Activated CD8-positive, alpha-beta memory T cell treated with anti-CD3 and anti-CD28 coated beads, Interleukin-2, amount 50 U/mL, for 4 hours (primary cell): Measurements from ENCODE around the gene TOMM6.
"Not testable (repeated sequence)": the region's sequence is repeated elsewhere in the genome, so short reads cannot be mapped to it uniquely, and the experiment has no call there.

ENCODE experiments used
- DNase-seq: peaks from one replicate; pipeline ENCODE4 v3.0.0-alpha.2; 2020

TOMM6 gene

DNA sequence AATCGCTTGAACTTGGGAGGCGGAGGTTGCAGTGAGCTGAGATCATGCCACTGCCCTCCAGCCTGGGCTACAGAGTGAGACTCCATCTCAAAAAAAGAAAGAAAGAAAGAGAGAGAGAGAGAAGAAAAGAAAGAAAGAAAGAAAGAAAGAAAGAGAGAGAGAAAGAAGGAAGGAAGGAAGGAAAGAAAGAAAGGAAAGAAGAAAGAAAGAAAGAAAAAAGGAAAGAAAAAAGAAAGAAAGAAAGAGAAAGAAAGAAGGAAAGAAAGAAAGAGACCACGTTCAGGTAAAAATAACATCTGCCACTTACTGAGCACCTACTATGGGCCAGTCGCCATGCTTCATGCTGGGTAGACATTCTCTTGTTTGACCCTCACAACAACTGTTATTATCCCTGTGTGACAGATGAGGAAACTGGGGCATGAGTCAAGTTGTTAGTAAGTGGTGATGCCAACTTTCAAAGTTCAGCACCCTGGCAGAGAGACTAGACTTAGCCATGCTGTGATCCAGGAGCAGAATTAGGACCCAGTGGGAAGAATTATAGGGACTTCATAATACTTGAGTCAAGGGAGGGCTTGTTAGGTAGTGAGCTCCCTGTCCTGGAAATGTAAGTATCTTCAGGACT lies 21.3 kb upstream of the TOMM6 start:
- DNase-seq, result not testable (repeated sequence)

DNA sequence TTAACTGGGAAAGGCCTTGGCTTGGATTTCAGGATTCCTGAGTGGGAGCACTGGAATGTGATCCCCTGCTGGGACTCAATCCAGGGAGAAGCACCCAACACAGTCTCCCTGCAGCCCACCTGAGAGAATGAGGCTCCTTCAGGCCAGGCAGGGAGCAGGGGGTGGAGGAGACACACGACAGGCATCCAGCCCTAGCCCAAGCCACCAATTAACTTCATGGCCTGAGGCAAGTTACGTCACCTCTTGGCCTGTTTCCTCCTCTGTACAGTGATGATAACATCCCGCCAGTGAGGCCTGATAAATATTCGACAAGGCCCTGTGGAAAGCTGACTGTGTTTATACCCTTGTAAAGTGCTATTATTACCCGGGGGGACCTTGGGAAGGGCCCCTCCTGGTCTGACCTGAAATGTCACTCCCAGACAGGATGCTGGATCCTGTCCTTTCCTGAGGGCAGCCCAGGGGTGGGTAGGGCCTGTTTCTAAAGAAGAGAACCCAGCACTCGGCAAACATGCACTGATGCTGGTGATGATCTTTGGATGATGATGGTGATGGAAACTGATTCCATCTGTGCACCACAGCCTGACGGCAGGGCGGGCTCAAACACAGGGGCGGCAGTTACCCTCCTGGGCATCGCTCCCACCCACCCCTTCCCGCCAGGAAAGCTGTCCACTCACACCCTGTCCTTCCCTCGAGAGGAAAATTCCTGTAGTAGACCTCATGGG lies 20.2 kb upstream of the TOMM6 start:
- DNase-seq, result no peak

DNA sequence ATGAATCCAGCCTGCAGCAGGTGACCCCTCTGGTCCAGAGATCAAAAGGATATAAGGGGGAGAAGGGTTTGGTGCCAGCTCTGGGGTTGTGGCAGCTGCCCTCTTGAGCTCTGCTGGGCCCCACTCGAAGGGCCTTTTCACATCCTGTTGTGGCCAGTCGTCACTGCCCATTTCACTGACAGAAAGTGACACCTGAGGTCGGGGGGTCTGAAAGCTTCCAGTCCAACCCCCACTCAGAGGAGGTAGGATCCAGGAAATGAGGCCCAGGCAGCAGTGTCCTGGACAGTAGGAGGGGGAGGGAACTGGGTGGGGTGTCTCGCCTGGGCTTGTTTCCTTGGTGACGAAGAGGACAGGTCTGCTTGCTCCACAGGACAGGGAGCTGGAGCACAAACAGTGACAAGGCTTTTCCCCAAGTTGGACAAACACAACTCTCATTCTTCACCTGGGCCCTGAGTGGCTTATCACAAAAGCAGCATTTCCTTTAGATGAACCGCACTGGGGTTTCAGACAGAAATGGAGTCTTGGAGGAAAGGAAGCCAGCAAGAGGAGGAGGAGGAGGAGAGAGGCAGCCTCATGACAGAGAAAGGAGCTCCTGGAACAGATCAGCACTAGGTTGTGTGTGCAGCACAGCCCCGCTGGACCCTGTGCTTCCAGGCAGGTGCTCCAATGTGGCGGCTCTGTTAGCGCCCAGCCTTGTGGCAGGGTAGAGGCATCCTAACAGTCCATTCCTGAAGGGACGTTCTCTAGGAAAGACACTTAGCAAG lies 18.8 kb upstream of the TOMM6 start:
- DNase-seq, result no peak

DNA sequence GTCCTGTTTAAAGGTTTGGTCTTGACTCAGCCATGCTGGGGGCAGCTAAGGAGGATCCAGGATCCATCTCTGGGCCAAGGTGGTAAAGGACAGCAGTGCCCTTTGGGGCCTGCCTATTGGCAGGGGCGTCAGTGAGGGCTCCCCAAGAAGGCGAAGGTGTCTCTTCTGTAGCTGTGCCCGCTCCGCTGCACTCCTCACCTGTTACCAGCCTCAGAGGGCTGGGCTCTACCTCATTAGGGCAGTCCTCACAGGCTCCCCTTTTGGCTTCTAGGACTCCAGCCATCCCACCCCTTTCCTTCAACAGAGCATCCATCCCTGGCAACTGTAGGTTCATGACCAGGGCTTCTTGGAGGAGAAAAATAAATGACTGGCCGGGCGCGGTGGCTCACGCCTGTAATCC lies 18.1 kb upstream of the TOMM6 start:
- no peak for DNase-seq

DNA sequence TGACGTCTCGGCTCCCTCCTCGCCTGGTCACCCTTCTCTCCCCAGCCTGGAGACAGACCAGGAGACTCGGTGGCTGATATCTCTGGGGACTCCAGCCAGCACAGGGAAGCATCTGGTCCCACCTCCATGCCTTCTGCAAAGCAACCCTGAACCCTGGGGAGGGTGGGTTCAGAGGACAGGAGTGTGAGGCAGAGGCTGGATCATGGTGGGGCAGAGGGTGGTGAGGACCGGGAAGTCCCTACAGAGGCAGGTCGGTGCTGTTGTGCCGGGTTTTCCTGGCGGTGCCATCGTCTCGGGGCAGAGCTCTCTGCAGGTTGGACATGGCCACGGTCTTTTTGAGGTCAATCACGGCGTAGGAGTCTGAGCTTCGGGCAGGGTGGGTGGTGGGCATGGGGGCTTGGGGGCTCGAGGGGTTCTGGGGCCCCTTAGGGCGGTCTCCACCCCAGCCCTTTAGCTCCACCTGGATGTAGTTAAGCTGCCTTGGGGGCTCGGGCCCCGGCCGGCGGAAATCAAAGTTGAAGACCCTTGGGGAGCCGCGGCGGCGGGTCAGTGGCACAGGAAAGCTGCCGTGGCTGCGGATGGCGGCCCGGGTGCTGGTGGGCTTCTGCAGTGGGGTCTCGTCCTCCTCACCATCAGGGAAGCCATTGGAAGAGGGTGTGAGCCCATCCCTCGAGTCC lies 17.0 kb upstream of the TOMM6 start:
- DNase-seq, result no peak

DNA sequence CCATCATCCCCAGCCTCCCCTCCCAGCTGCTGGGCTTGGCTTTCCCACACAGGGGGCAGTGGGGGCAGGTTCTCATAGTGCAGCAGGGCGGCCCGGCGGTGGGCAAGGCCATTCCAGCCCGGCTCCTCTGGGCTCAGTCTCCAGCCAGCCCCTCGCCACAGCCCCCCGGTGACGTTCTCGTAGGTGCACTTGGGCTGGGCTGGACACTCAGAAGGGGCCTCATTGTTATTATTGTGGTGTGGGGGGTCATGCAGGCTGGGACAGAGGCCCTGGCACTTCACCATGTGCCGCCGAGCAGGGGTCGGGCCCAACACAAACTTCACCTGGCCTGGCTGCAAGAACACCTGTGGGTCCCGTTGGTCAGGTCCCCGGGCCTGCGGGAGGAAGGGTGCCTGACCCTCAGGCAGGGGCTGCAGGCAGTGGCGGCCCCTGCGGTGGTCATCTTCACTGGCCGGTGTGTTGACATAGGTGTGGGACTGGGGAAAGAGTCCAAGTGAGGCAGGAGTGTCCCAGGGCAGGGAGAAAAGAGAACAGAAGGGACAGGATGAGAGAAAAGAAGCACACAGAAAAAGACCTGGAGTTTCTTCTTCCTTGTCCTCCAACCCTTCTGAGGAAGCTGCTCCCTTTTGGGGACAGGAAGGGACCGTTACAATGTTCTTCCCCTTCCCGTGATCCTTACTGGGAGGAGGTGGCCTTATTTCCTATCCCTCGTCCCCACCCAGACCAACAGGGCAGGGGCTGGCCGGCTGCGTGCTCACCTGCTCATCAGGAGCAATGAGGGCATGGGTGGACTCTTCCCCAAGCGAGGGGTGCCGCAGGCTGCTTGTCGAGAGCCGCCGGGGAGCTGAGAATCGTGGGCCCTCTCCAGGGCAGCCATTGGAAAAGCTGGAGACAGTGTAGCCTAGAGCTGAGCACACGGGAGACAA lies 16.2 kb upstream of the TOMM6 start:
- DNase-seq, result no peak

DNA sequence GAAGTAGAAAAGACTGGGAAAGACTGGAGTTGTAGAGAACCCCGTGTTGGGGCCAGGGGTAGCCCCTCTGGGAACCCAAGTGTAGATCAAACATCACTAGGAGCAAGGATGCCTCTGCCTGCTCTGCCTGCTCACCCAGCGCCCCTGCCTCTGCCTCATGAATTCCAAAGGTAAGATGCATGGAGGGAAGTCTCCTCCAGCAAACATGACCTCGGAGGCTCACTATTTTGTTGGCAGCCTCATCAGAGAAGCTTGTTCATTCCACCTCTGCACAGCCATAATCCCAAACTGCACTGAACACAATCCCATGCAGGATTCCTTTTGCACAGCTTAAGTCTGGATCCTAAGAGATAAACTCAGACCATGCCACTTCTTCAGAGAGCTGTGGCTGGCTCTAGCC lies 12.7 kb upstream of the TOMM6 start:
- no peak for DNase-seq

DNA sequence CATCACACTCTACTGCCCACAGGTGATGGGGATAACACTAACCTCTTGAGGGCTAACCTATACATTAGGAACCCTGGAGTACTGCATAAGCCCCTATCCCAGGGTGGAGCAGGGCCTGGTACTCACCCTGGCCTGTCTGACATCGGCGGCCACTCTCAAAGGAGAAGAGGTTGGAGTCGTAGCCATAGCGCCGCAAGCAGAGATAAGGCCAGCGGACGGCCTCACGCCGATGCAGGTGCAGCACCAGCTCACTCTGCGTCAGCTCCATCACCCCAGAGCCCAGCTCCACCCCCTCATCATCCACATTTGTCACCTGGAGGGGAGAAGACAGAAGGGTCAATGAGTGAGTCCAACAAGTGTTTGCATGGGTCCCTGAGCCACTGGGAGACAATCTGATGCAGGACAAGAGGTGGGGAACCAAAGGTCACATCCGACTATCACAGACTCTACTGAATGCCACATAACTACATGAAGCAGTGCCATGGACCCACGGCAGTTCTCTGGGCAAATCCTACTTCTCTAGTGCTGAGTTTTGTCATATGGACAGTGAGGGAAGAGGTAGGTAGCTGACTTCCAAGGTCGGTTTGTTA lies 12.1 kb upstream of the TOMM6 start:
- no peak for DNase-seq

DNA sequence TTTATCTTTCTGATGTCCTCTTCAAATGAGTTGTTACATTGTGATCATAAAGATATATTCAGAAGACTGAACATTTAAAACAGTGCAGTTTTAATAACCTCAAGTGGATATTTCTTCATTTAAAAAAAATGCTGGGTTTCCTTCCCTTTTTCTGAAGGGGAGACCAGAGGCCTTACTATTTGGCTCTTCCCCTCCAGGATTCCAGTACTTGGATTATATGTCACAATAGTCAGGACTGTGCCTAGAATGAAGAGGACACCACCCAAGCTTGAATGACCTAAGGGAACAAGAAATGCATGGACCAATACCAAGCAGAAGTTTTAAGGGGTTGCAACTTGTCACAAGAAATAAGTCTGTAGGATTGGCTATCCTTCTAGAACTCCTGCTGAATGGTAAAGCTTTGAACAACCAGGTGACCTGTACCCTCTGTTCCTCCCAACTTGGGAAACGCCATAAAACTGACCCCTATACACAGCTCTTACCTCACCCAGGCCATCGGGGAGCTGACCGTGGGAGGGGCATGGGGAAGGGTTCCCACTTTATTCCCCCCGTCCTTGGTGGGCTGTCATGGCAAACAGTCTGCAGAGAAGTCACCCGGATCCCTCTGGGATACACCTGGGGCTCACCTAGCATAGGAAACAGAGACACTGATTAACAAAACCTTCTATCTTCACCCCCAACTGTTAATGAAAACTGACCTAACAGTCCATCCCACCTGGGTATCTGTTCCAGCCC lies 9.8 kb upstream of the TOMM6 start:
- DNase-seq, result no peak

DNA sequence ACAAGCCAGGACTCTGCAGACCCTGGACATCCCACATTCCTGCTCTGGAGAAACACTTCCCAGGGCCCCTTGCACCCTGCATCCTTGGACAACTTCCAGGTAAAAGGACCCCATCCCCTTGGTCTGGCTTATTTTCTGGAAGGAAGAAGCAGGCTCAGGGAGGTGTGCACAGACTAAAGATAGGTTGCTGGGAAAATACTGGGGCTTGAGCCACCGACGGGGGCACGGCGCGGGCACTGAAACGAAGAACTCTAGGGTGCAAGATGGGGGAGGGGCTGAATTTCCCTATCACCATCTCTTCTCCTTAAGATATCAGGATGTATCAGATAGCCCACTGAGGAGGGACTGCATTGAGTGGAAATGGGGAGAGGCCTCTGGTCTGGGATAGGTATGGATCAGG lies 8.6 kb upstream of the TOMM6 start:
- no peak for DNase-seq

DNA sequence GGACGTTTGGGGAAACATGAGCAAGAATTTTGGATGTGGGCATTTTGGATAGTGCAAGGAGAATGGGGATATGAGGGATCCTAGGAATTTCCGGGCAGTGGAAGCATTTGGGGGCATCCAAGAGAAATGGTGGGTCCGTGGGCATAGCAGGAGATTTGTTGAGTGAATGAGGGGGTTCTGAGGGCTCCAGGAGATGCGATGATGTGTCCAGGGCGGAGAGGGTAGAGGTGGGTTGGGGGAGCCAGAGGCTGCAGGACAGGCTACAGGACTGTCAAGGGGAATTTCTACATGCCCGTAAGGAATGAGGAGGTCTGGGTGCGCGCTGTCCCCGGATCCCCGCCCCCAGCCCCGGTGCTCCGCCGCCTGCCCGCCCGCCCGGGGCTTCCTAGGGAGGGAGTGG lies 8.2 kb upstream of the TOMM6 start:
- peak; percentile 28 for DNase-seq

DNA sequence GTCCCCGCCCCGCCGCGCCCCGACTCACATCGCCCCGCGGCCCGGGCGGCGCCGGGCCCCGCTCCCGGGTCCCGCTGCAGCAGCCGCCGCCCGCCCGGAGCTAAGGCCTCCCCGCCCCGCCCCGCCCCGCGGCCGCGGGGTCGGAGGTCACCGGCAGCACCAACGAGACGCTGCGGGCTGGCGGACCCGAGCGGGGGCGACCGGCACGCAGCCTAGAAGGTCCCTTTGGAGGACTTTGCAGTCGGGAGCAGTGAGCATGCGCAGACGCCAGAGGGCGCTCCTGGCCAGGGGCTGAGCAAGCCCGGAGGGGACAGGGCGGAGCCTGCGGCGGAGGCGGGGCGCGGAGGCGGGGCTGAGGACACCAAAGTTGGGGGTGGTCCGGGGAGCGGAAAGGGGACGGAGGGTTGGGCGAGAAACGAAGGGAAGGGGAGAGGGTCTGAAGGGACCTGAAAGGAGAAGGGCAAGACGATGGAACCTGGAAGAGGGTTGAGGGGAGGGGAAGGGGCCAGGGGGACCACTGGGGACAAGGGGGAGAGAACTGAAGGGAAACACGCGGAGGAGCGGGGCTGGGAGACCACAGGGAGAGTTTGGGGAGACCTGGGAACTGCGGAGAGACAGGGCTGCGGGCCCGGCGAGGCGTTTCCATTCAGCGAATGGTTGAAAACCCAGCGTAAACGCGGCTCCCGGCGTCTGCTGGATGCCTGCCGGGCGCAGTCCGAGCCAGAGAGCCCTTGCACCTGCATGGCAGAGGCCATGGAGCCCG lies 7.5 kb upstream of the TOMM6 start, which contains the start of gene FRS3:
Gene FRS3 (minus strand): TSS at position 113 of the 763 bp plus-strand sequence. CDS start 2,913 bp downstream, outside the sequence.
- peak; percentile 100 for DNase-seq

DNA sequence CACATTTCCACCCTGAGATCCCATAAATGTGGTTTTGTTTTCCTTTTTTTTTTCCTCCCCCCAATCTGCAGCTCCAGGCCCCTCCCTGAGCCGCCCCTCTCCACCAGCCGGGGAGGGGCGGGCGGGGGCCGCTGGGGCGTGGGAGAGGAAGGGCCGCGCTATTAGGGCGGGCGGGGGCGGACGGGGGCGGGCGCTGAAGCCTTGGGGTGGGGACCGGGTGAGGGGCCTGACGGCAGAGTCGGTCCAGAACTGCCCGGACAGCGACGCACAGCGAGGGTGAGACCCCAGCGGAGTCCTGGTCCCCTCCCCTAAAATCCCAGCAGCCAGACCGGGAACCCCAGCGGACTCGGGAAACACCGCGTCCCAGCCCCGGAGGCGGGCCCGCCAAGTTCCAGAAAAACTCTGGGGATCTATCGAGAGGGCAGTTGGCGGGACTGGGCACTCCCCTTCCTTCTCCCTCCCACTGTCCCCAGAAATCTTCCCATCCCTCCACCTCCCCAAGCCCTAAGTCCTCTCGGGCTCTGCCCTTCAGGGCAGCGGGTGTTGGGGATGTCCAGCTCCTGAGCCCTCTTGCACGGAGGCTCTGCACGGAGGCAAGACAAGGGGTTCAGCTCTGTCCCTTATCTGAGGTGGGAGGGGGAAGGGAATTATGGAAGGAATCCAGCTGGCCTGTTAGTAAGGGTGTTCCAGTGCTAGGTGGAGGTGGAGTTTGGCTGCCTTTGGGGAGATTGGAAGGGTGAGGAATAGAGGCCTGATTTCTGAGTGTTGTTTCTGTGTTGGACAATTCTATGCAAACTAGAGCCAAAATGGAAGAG lies 6.7 kb upstream of the TOMM6 start, which contains the start of gene PRICKLE4:
Gene PRICKLE4 (plus strand): TSS at position 232 of the 815 bp plus-strand sequence. CDS start 2,692 bp downstream, outside the sequence.
- DNase-seq, result no peak

DNA sequence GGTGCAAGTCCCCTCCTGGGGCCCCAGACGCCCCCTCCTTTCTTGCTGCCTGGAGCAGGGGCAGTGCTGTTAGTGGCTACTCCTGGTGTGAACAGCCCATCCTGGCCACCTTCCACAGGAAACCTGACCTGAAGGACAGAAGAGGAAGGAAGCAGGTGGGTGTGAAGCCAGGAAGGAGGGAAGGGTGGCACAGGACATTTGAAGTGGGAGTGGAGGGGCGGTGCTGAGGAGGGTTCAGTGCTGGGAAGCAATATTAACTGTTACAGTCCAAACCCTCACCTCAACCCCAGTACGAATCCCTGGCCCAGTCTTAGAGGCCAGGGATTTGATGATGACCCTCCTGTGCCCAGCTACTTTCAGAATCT lies 6.1 kb upstream of the TOMM6 start:
- no peak for DNase-seq

DNA sequence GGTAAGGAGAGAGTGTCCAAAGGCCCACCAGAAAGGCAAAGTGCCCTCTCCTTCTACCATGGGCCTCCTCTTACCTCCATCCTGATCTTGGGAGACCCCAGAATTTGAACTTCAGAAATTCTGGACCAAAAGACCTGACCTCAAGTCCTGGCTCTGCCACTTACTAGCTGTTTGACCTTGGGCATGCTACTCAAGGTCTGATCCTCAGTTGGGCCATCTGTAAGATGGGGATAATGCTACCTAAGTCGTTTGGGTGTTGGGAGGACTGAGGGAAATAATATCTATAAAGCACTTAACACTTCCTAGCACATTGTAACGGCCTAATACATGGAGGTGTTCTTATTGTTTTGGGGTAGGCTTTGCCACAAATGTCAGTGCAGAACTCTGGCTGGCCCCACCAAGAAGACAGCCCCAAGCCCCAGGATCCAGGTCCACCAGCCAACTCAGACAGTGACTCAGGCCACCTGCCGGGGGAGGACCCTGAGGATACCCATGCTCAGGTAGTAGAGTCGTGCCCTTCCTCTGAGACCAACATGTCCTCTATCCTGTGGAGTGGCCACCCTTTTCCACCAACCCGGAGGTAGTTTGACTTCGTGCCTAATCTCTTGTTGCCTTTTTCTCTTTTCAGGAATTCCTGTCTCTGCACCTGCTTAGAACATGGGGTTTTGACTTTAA lies 4.3 kb upstream of the TOMM6 start:
- DNase-seq, result no peak

DNA sequence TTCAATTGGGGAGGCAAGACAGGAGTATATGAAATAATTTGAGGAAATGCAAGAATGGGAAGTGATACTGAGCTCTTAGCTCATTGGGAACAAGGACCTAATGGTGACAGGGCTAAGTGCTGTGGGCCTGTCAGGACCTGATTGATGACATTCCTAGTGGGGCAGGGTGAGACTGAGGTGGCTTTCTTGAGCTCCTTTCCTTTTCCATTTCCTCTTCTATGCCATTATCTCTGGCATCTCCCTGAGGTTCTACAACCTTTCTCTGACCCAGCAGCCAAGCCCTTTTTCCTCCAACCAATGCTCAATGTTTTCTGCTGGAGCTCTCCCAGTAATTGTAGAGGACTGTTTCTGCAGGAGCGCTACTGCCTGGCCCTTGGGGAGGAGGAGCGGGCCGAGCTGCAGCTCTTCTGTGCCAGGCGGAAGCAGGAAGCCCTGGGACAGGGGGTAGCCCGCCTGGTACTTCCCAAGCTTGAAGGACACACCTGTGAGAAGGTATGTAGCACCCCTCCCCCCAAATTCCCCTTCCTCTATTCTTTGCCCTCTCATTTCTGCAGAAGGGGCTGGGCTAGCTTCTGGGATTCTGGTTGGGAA lies 2.8 kb upstream of the TOMM6 start:
- no peak for DNase-seq

DNA sequence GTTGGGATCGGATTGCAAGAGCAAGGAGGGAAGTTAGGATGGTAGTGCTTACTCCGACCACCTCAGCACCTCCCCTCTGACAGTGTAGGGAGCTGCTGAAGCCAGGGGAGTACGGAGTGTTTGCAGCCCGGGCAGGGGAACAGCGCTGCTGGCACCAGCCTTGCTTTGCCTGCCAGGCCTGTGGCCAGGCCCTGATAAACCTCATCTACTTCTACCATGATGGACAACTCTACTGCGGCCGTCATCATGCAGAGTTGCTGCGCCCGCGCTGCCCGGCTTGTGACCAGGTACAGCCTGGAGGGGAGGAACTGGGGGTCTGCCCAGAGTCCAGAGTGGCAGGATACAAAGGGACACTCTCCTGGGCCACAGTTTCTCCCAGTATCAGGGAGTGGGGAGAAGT lies 2.2 kb upstream of the TOMM6 start:
- no peak for DNase-seq
